ENCODE results near the gene GPBAR1. TPM values are rescaled to one million over a fixed set of nuclear protein-coding genes. Genes with fewer than 3 reads are reported as not detected.
"Not testable (repeated sequence)": the region's sequence is repeated elsewhere in the genome, so short reads cannot be mapped to it uniquely, and the experiment has no call there.

The GPBAR1 gene
- total RNA-seq, 1 experiment from 2014 or later, result 1.1 TPM

- intact Hi-C loops (cut with micrococcal nuclease; ENCODE audit: unreplicated experiment), result no loop called here
- Mint-ChIP-seq H3K36me3 (ENCODE audit: insufficient read depth, unreplicated experiment) (peaks cover 10% of the 10 kb centered on the region), H3K4me3 (ENCODE audit: low read depth, unreplicated experiment) (no peak overlapping the region), H3K27ac (ENCODE audit: unreplicated experiment) (no peak overlapping the region), H3K9me3 (ENCODE audit: low read depth, unreplicated experiment) (no peaks in the 10 kb centered on the region), H3K4me1 (ENCODE audit: low read depth, unreplicated experiment) (peaks cover 23% of the 10 kb centered on the region), H3K27me3 (ENCODE audit: unreplicated experiment) (no peaks in the 10 kb centered on the region)
- TF ChIP-seq CTCF (IDR thresholded peaks at IDR 0.05; ENCODE audit: unreplicated experiment), result no peak
- CTCF ChIA-PET, result no interaction called here
- no peak for DNase-seq
- no TSS peak for BruUV-seq (replicated peaks)
Observed at GRCh38 chr2:218306184-218306920, 45.5 kb downstream of the GPBAR1 start.

GRCh38 chr2:218307415-218308090 is 46.7 kb downstream of the GPBAR1 start:
- no peaks in the 10 kb centered on the region for H3K9me3 Mint-ChIP-seq (ENCODE audit: low read depth, unreplicated experiment)
- no peak overlapping the region for H3K27ac Mint-ChIP-seq (ENCODE audit: unreplicated experiment)
- BruUV-seq (replicated peaks), result no TSS peak
- no peak for DNase-seq
- CTCF ChIA-PET, result interaction anchor here (0.5 kb wide), 1 partner anchor 410 kb away, joined by 3 read pairs; no protein-coding TSS in a partner anchor
- H3K4me3 Mint-ChIP-seq (ENCODE audit: low read depth, unreplicated experiment), result no peak overlapping the region
- no peaks in the 10 kb centered on the region for H3K27me3 Mint-ChIP-seq (ENCODE audit: unreplicated experiment)
- no peak for TF ChIP-seq CTCF (IDR thresholded peaks at IDR 0.05; ENCODE audit: unreplicated experiment)
- peaks cover 14% of the 10 kb centered on the region for H3K36me3 Mint-ChIP-seq (ENCODE audit: insufficient read depth, unreplicated experiment)
- intact Hi-C loops (cut with micrococcal nuclease; ENCODE audit: unreplicated experiment), result no loop called here
- H3K4me1 Mint-ChIP-seq (ENCODE audit: low read depth, unreplicated experiment), result peaks cover 31% of the 10 kb centered on the region

- H3K4me1 Mint-ChIP-seq (ENCODE audit: low read depth, unreplicated experiment), result peaks cover 35% of the 10 kb centered on the region
Observed at GRCh38 chr2:218310853-218311540, 50.2 kb downstream of the GPBAR1 start.

GRCh38 chr2:218311541-218312266 is 50.9 kb downstream of the GPBAR1 start:
- peak overlapping the region; percentile 85 for H3K27ac Mint-ChIP-seq (ENCODE audit: unreplicated experiment)
- H3K27me3 Mint-ChIP-seq (ENCODE audit: unreplicated experiment); intact Hi-C loops (cut with micrococcal nuclease; ENCODE audit: unreplicated experiment); BruUV-seq (replicated peaks); H3K36me3 Mint-ChIP-seq (ENCODE audit: insufficient read depth, unreplicated experiment); DNase-seq; H3K9me3 Mint-ChIP-seq (ENCODE audit: low read depth, unreplicated experiment): not testable (repeated sequence)
- peaks cover 35% of the 10 kb centered on the region for H3K4me1 Mint-ChIP-seq (ENCODE audit: low read depth, unreplicated experiment)
- CTCF ChIA-PET, result interaction anchor here (0.7 to 1.4 kb wide), 7 partner anchors 11 to 303 kb away, joined by 3 to 15 read pairs (median 3); partner anchors contain the start of gene CATIP
- peak overlapping the region; percentile 18 for H3K4me3 Mint-ChIP-seq (ENCODE audit: low read depth, unreplicated experiment)

More at GRCh38 chr2:218310853-218311540, 50.2 kb downstream of the GPBAR1 start:
- Mint-ChIP-seq H3K36me3 (ENCODE audit: insufficient read depth, unreplicated experiment) (peaks cover 9% of the 10 kb centered on the region), H3K4me3 (ENCODE audit: low read depth, unreplicated experiment) (no peak overlapping the region), H3K9me3 (ENCODE audit: low read depth, unreplicated experiment) (no peaks in the 10 kb centered on the region), H3K27me3 (ENCODE audit: unreplicated experiment) (no peaks in the 10 kb centered on the region), H3K27ac (ENCODE audit: unreplicated experiment) (peak overlapping the region; percentile 77)
- no peak for DNase-seq
- no TSS peak for BruUV-seq (replicated peaks)
- TF ChIP-seq CTCF (IDR thresholded peaks at IDR 0.05; ENCODE audit: unreplicated experiment), result no peak
- intact Hi-C loops (cut with micrococcal nuclease; ENCODE audit: unreplicated experiment), result no loop called here
- CTCF ChIA-PET, result interaction anchor here (0.7 kb wide), 1 partner anchor 368 kb away, joined by 3 read pairs; no protein-coding TSS in a partner anchor
